OCI-LY1 (cell line): ENCODE measurements around the gene PDZRN4.

Experiments used
- H2AFZ ChIP-seq: fragments of 200-600 bp; sonication (generic), shearing (Covaris generic); 2 replicates; pipeline ENCODE4 v1.6.0; 2014; ENCODE audit warnings: antibody characterized with exemption, mild to moderate bottlenecking, low read length
- H3F3A ChIP-seq: fragments of 200-600 bp; sonication (generic), shearing (Covaris generic); 2 replicates; pipeline ENCODE4 v1.6.0; 2014; ENCODE audit warnings: mild to moderate bottlenecking, antibody characterized with exemption, low read length, moderate library complexity; ENCODE audit not compliant: insufficient read depth
- H3K27ac ChIP-seq: fragments of 200-600 bp; sonication (generic); 2 replicates; pipeline ENCODE4 v1.5.1; 2014; ENCODE audit warnings: low read length, mixed run types, mild to moderate bottlenecking, low read depth; ENCODE audit not compliant: poor library complexity, severe bottlenecking
- H3K27me3 ChIP-seq: fragments of 200-600 bp; sonication (generic); 2 replicates; pipeline ENCODE4 v1.6.0; 2014; ENCODE audit warnings: antibody characterized with exemption, mild to moderate bottlenecking, low read length, moderate library complexity; ENCODE audit not compliant: insufficient read depth
- H3K36me3 ChIP-seq: fragments of 200-600 bp; sonication (generic); 2 replicates; pipeline ENCODE4 v1.6.1; 2014; ENCODE audit warnings: mild to moderate bottlenecking, antibody characterized with exemption, low read length, moderate library complexity, mixed read lengths; ENCODE audit not compliant: insufficient read depth
- H3K4me1 ChIP-seq: fragments of 200-600 bp; sonication (generic); 2 replicates; pipeline ENCODE4 v1.5.1; 2014; ENCODE audit warnings: mild to moderate bottlenecking, low read length, moderate library complexity; ENCODE audit not compliant: insufficient read depth, severe bottlenecking
- H3K4me2 ChIP-seq: fragments of 200-600 bp; sonication (generic), shearing (Covaris generic); 2 replicates; pipeline ENCODE4 v1.6.1; 2014; ENCODE audit warnings: low read length
- H3K4me3 ChIP-seq: fragments of 200-600 bp; sonication (generic); 2 replicates; pipeline ENCODE4 v1.5.1; 2014; ENCODE audit warnings: low read length, low read depth, mild to moderate bottlenecking, mixed read lengths; ENCODE audit not compliant: poor library complexity, severe bottlenecking
- H3K79me2 ChIP-seq: fragments of 200-600 bp; shearing (Covaris generic); 2 replicates; pipeline ENCODE4 v1.6.1; 2016; ENCODE audit warnings: mixed run types, low read length, mixed read lengths; ENCODE audit not compliant: insufficient read depth
- H3K9ac ChIP-seq: fragments of 200-600 bp; sonication (generic), shearing (Covaris generic); 2 replicates; pipeline ENCODE4 v1.6.1; 2014; ENCODE audit warnings: mild to moderate bottlenecking, low read length, mixed read lengths
- H3K9me2 ChIP-seq: fragments of 200-600 bp; sonication (generic), shearing (Covaris generic); 2 replicates; pipeline ENCODE4 v1.6.1; 2014; ENCODE audit warnings: low read depth, mild to moderate bottlenecking, low read length, mixed read lengths
- H3K9me3 ChIP-seq: fragments of 200-600 bp; shearing (Covaris generic); 2 replicates; pipeline ENCODE4 v1.6.1; 2014; ENCODE audit warnings: low read length, mixed read lengths
- H4K20me1 ChIP-seq: fragments of 200-600 bp; sonication (generic), shearing (Covaris generic); 2 replicates; pipeline ENCODE4 v1.6.0; 2016; ENCODE audit warnings: mild to moderate bottlenecking, low read length; ENCODE audit not compliant: insufficient read depth
- EZH2 ChIP-seq: fragments of 200-600 bp; sonication (generic), shearing (Covaris generic); IDR thresholded peaks from 2 replicates; pipeline ENCODE4 v1.8.0; 2017; ENCODE audit warnings: borderline replicate concordance, mixed run types, mild to moderate bottlenecking, antibody characterized with exemption, low read length, moderate library complexity, mixed read lengths
- TF ChIP-seq, protein P1 (sequence below): fragments of 200-600 bp; sonication (generic), shearing (Covaris generic); IDR thresholded peaks from 2 replicates; pipeline ENCODE4 v1.5.1; 2017; ENCODE audit warnings: mild to moderate bottlenecking, antibody characterized with exemption, low read length, moderate library complexity, mixed read lengths

Gene PDZRN4

DNA sequence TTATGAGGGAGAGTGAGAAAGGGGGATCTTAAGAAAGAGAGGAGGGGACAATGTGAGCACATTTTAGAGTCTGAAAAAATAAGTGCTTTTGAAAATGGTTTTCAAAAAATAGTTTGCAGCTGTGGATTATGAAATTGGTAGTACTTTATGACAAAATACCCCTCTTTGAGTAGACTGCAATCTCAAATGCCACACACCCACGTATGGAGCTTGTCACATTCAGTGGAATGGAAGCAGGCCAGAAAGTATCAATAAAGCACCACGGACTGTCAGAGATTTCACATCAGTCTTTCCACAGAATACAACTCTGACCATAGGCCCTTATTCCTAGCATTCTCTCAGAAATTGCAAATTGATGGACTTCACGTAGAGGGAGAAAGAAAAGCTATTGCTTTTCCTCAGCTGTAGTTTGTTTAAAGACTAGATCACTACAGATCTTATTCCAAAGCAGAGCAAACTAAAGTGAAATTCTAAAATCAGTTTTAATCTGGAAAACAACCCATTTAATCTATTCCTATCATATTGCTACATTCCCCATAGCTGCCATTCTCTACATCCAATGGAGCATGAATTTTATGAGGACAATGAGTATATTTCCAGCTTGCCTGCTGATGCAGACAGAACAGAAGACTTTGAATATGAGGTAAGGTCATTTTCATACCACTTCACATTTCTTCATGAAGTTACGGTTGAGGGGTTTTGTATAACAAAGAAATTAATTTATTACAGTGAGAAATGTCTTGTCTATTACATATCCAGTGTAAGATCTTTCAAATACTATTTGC, 321.3 kb downstream of the PDZRN4 start:
- Histone ChIP-seq H3K4me3 (no peak overlapping the region), H3K27me3 (no peaks in the 10 kb centered on the region; the same call in 1 of the 2 replicates), H3F3A (no peaks in the 10 kb centered on the region), H3K9me2 (no peaks in the 10 kb centered on the region), H3K79me2 (no peaks in the 10 kb centered on the region), H4K20me1 (no peaks in the 10 kb centered on the region), H2AFZ (no peak overlapping the region), H3K4me1 (peaks cover 8% of the 10 kb centered on the region), H3K9me3 (no peaks in the 10 kb centered on the region), H3K36me3 (no peaks in the 10 kb centered on the region), H3K9ac (no peak overlapping the region), H3K4me2 (no peak overlapping the region), H3K27ac (no peak overlapping the region)
- TF ChIP-seq, protein P1, sequence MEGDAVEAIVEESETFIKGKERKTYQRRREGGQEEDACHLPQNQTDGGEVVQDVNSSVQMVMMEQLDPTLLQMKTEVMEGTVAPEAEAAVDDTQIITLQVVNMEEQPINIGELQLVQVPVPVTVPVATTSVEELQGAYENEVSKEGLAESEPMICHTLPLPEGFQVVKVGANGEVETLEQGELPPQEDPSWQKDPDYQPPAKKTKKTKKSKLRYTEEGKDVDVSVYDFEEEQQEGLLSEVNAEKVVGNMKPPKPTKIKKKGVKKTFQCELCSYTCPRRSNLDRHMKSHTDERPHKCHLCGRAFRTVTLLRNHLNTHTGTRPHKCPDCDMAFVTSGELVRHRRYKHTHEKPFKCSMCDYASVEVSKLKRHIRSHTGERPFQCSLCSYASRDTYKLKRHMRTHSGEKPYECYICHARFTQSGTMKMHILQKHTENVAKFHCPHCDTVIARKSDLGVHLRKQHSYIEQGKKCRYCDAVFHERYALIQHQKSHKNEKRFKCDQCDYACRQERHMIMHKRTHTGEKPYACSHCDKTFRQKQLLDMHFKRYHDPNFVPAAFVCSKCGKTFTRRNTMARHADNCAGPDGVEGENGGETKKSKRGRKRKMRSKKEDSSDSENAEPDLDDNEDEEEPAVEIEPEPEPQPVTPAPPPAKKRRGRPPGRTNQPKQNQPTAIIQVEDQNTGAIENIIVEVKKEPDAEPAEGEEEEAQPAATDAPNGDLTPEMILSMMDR: no peak
- no peak for TF ChIP-seq EZH2

DNA sequence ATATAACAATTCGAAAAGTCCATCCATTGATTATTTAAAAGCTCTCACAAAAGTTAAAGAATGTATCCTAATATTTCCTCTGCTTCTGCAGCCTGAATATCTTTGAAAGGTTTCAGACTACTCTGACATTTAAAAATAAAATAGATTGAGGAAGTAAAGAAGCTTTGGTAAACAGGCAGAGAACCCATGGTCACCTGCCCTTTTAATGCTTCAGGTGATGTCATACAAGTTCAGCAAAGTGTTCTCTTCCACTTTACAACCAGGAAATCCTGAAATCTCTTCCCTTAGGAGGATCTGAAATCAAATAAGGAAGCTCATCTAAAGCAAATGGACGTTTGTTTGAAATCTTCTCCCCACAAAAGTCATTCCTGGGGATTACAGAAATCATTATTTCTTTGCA, 322.4 kb downstream of the PDZRN4 start:
- Histone ChIP-seq H3K36me3 (no peaks in the 10 kb centered on the region), H3K4me1 (peaks cover 8% of the 10 kb centered on the region), H3K4me3 (no peak overlapping the region), H3F3A (no peaks in the 10 kb centered on the region), H2AFZ (no peak overlapping the region), H4K20me1 (no peaks in the 10 kb centered on the region), H3K9me3 (no peaks in the 10 kb centered on the region), H3K79me2 (no peaks in the 10 kb centered on the region), H3K9me2 (no peaks in the 10 kb centered on the region), H3K9ac (no peak overlapping the region), H3K4me2 (no peak overlapping the region; the same call in 1 of the 2 replicates), H3K27me3 (no peaks in the 10 kb centered on the region), H3K27ac (no peak overlapping the region)
- TF ChIP-seq, protein P1: no peak
- TF ChIP-seq EZH2: no peak

DNA sequence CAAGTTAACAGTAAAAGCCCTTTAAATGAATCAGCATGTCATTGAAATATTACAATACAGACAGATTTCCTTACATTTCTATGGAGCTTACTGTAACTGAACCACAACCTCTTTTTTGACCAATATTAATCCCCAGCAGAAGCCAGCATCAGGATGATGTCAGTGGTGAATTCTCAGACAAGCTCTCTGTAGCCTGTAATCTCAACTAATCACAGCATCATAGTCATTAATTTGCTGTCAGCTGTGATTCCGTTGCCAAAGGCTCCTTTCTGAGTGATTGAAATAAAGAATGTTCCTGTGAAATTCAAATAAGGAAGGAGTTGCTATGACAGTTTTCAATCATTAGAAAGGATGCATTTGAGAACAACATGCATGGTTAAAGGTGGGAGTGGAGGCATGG, 323.1 kb downstream of the PDZRN4 start:
- Histone ChIP-seq H3K4me3 (no peak overlapping the region), H3F3A (no peaks in the 10 kb centered on the region), H3K79me2 (no peaks in the 10 kb centered on the region), H3K27ac (no peak overlapping the region), H3K36me3 (no peaks in the 10 kb centered on the region), H3K27me3 (no peaks in the 10 kb centered on the region), H3K4me2 (no peak overlapping the region), H2AFZ (no peak overlapping the region), H3K9ac (no peak overlapping the region), H3K4me1 (peaks cover 8% of the 10 kb centered on the region), H4K20me1 (no peaks in the 10 kb centered on the region), H3K9me3 (no peaks in the 10 kb centered on the region), H3K9me2 (no peaks in the 10 kb centered on the region)
- no peak for TF ChIP-seq EZH2
- TF ChIP-seq, protein P1: no peak
